Measurements from ENCODE around the gene SCUBE3. TPM values are rescaled to one million over a fixed set of nuclear protein-coding genes. Genes with fewer than 3 reads are reported as not detected.

The SCUBE3 gene
- total and polyA plus RNA-seq, 2 of the 4 experiments (the other 2 are of a cell fraction), result 19.9 to 45.5 TPM

DNA sequence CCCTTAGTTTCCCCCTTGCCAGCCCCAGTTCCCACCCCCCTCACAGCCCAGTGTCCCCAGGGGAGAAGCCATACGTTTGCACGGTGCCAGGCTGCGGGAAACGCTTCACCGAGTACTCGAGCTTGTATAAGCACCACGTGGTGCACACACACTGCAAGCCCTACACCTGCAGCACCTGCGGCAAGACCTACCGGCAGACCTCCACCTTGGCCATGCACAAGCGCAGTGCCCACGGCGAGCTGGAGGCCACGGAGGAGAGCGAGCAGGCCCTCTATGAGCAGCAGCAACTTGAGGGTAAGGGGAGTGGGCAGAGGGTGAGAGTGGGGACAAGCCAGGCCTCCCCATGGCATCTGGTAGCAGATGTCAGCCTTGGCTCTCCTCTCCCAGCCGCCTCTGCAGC is 78.7 kb downstream of the SCUBE3 start:
- Histone ChIP-seq H3K18ac (ENCODE audit: low read depth, low read length) (no peak overlapping the region), H3K9me1 (ENCODE audit: insufficient read depth, low read length) (peaks cover 5% of the 10 kb centered on the region), H2BK5ac (ENCODE audit: low read depth, low read length, poor library complexity, severe bottlenecking) (no peak overlapping the region), H3K4me3 (ENCODE audit: insufficient read depth, low read depth, low read length) (no peak overlapping the region), H3K4me2 (ENCODE audit: low read depth, low read length) (no peak overlapping the region), H3K36me3 (ENCODE audit: control insufficient read depth, insufficient read depth, low read length) (peaks cover 61% of the 10 kb centered on the region), H3K9me3 (ENCODE audit: control insufficient read depth, insufficient read depth, low read length) (no peaks in the 10 kb centered on the region), H3K56ac (ENCODE audit: extremely low read depth, insufficient read depth, low read length) (no peak overlapping the region), H3K79me1 (ENCODE audit: low read depth in 1 of 2, low read length in 2 of 2) (no peaks in the 10 kb centered on the region), H2BK15ac (ENCODE audit: low read depth, low read length) (no peak overlapping the region), H4K8ac (ENCODE audit: low read depth in 2 of 2, low read length in 2 of 2) (no peak overlapping the region), H3K27ac (ENCODE audit: insufficient read depth, low read length) (no peak overlapping the region), H4K5ac (ENCODE audit: low read depth, low read length) (no peak overlapping the region), H2AK9ac (replicated peaks; ENCODE audit: low read depth, low read length, poor library complexity) (no peak overlapping the region), H2BK20ac (ENCODE audit: low read depth, low read length) (no peak overlapping the region), H3K23ac (ENCODE audit: low read depth, low read length) (no peak overlapping the region), H3K4me1 (ENCODE audit: control insufficient read depth, insufficient read depth, low read length) (peaks cover 8% of the 10 kb centered on the region), H3K27me3 (ENCODE audit: control insufficient read depth, insufficient read depth, low read length) (no peaks in the 10 kb centered on the region), H2BK120ac (ENCODE audit: low read depth, low read length) (no peak overlapping the region), H3K14ac (replicated peaks; ENCODE audit: low read depth, low read length) (no peak overlapping the region), H2AFZ (replicated peaks; ENCODE audit: low read length, poor library complexity) (no peak overlapping the region), H4K20me1 (ENCODE audit: insufficient read depth, low read length) (peaks cover 11% of the 10 kb centered on the region), H3K4ac (ENCODE audit: low read depth, low read length) (no peak overlapping the region), H3K9ac (ENCODE audit: low read depth, low read length) (no peak overlapping the region), H2AK5ac (ENCODE audit: low read depth, low read length) (no peak overlapping the region), H4K91ac (ENCODE audit: insufficient read depth, low read depth, low read length) (no peak overlapping the region)
- CTCF ChIA-PET, result no interaction called here
- dilution Hi-C loops (cut with HindIII; ENCODE audit: low sequenced_read_pairs, unreplicated experiment), result no loop called here
- POLR2A ChIA-PET (ENCODE audit: unreplicated experiment), result interaction anchor here (0.6 kb wide), 1 partner anchor 76 kb away, joined by 3 read pairs; no protein-coding TSS in a partner anchor
- no TSS peak for BruUV-seq (replicated peaks)
- no peak for ATAC-seq (ENCODE audit: low read depth)
- no peak for DNase-seq
- TF ChIP-seq NFE2L2 (IDR thresholded peaks at IDR 0.05; ENCODE audit: low read depth, low read length), result no peak
- WGBS, 2 experiments (ENCODE audit: extremely low coverage in 2 of 2, insufficient read length in 1 of 2), result 65% methylated on average over 4 of the region's 15 CpGs; no CpG with 5 or more reads in 1 of the 2 experiments
- in situ Hi-C loops (cut with MboI; ENCODE audit: low sequenced_read_pairs), result no loop called here
- intact Hi-C loops (cut with micrococcal nuclease), result no loop called here

All from IMR-90 (cell line).